HEK293 (cell line): ENCODE data around the gene KAT7.

Experiments
- GFI1B ChIP-seq: fragments of 450-650 bp; formaldehyde crosslinking; IDR thresholded peaks from 2 replicates; pipeline ENCODE4 v1.5.1; 2016; ENCODE audit warnings: missing biosample characterization, missing genetic modification characterization
- GLI2 ChIP-seq: fragments of 450-650 bp; formaldehyde crosslinking; IDR thresholded peaks from 2 replicates; pipeline ENCODE4; 2017; ENCODE audit warnings: missing biosample characterization, missing genetic modification characterization, low read depth, borderline replicate concordance
- GLIS2 ChIP-seq: fragments of 450-650 bp; formaldehyde crosslinking; IDR thresholded peaks from 2 replicates; pipeline ENCODE4 v1.5.1; 2016; ENCODE audit warnings: missing biosample characterization, missing genetic modification characterization
- KLF1 ChIP-seq: fragments of 450-650 bp; formaldehyde crosslinking; IDR thresholded peaks from 2 replicates; pipeline ENCODE4 v1.5.1; 2016; ENCODE audit warnings: missing biosample characterization, missing genetic modification characterization
- PRDM1 ChIP-seq: fragments of 450-650 bp; formaldehyde crosslinking; IDR thresholded peaks from 2 replicates; pipeline ENCODE4; 2016; ENCODE audit warnings: missing biosample characterization, missing genetic modification characterization
- ZBTB20 ChIP-seq: fragments of 450-650 bp; formaldehyde crosslinking; IDR thresholded peaks from 2 replicates; pipeline ENCODE4 v1.5.1; 2016; ENCODE audit warnings: missing biosample characterization, missing genetic modification characterization
- ZNF221 ChIP-seq: fragments of 450-650 bp; formaldehyde crosslinking; IDR thresholded peaks from 2 replicates; pipeline ENCODE4 v1.5.1; 2017; ENCODE audit warnings: missing biosample characterization, missing genetic modification characterization, borderline replicate concordance
- ZNF394 ChIP-seq: fragments of 450-650 bp; formaldehyde crosslinking; IDR thresholded peaks from 2 replicates; pipeline ENCODE4 v1.5.1; 2016; ENCODE audit warnings: missing biosample characterization, missing genetic modification characterization, mild to moderate bottlenecking, moderate library complexity, borderline replicate concordance
- ZNF530 ChIP-seq: fragments of 450-650 bp; formaldehyde crosslinking; IDR thresholded peaks from 2 replicates; pipeline ENCODE4 v1.5.1; 2016; ENCODE audit warnings: low read depth, missing biosample characterization, missing genetic modification characterization
- ZNF544 ChIP-seq: fragments of 450-650 bp; formaldehyde crosslinking; IDR thresholded peaks from 2 replicates; pipeline ENCODE4 v1.5.0; 2017; ENCODE audit warnings: missing biosample characterization, missing genetic modification characterization
- ZNF548 ChIP-seq: fragments of 450-650 bp; formaldehyde crosslinking; IDR thresholded peaks from 2 replicates; pipeline ENCODE4 v1.5.1; 2016; ENCODE audit warnings: missing biosample characterization, missing genetic modification characterization
- ZNF707 ChIP-seq: fragments of 450-650 bp; formaldehyde crosslinking; IDR thresholded peaks from 2 replicates; pipeline ENCODE4 v1.5.1; 2016; ENCODE audit warnings: missing biosample characterization, missing genetic modification characterization
- ZNF785 ChIP-seq: fragments of 450-650 bp; formaldehyde crosslinking; IDR thresholded peaks from 2 replicates; pipeline ENCODE4 v1.5.1; 2016; ENCODE audit warnings: missing biosample characterization, missing genetic modification characterization
- TF ChIP-seq, protein P1 (sequence below): fragments of 450-650 bp; formaldehyde crosslinking; conservative IDR thresholded peaks from 2 replicates; pipeline ENCODE4 v1.5.1; 2016; ENCODE audit warnings: low read depth, missing biosample characterization, missing genetic modification characterization
- TF ChIP-seq, protein P2 (sequence below): IDR thresholded peaks from 2 replicates; pipeline ENCODE4 v1.6.1; 2011; ENCODE audit warnings: mild to moderate bottlenecking, low read depth, low read length, borderline replicate concordance
- TF ChIP-seq, protein P3 (sequence below): fragments of 450-650 bp; formaldehyde crosslinking; IDR thresholded peaks from 2 replicates; pipeline ENCODE4 v1.5.1; 2016; ENCODE audit warnings: missing biosample characterization, missing genetic modification characterization
- TF ChIP-seq, protein P4 (sequence below): fragments of 450-650 bp; formaldehyde crosslinking; IDR thresholded peaks from 2 replicates; pipeline ENCODE4 v1.5.1; 2016; ENCODE audit warnings: missing biosample characterization, missing genetic modification characterization, low read depth
- TF ChIP-seq, protein P5 (sequence below): fragments of 450-650 bp; formaldehyde crosslinking; IDR thresholded peaks from 2 replicates; pipeline ENCODE4 v1.5.1; 2016; ENCODE audit warnings: missing biosample characterization, missing genetic modification characterization, borderline replicate concordance
- TF ChIP-seq, protein P6 (sequence below): fragments of 450-650 bp; formaldehyde crosslinking; IDR thresholded peaks from 2 replicates; pipeline ENCODE4 v1.5.1; 2016; ENCODE audit warnings: missing biosample characterization, missing genetic modification characterization, borderline replicate concordance

KAT7 gene

DNA sequence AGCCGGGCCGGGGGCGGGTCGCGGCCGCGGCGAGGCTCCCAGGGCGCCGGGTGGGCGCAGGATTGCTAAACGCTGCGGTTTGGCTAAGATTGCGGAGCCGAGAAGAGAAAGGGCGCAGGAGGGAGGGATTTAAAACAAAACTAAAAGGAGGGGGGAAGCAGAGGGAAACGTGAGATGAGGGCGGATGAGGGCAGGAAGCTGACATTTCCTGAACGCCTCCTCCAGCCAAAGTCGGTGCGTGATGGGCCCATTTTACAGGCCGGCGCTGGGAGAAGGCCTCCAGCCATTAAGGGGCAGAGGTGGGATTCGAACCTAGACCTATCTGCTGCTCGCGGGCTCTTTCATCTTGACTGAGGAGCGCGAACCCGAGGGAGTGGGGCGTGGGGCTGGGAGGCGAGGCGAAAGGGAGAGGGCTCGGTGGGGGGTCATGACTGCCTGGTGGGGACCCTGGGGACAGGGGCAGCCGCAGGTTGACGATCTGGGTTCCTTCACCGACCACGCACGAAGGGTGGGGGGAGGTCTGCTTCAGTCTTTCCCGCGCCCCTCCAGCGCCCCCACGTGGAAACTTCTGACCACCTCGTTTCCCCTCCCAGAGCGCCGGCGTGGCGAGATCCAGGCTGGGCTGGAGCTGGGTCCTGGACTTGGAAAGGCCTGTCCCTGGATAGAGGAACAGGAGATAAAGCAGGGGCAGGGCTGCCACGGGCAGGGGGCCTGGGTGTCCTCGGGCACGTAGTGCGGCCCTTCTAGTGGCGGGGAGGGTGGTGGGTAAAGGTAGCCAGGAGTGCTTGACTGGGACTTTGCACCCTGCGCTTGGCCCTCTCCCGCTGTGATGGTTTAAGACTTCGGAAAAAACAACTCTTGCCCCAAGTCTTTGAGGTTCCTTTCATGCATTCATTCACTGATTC lies 63.2 kb downstream of the KAT7 start (continued):
- TF ChIP-seq ZNF394 (tag by site-specific recombination) (peak; percentile 59; the same call in 1 of the 2 replicates), ZNF785 (tag by site-specific recombination) (0 out of 2 replicates have a peak, but pooled peaks have one; percentile 55), KLF1 (tag by site-specific recombination) (peak; percentile 31; the same call in 1 of the 2 replicates), ZNF548 (tag by site-specific recombination) (no peak), ZNF221 (tag by site-specific recombination) (no peak), GLIS2 (tag by site-specific recombination) (peak; percentile 93), GLI2 (tag by site-specific recombination) (no peak), ZNF544 (no peak), ZNF707 (tag by site-specific recombination) (no peak), ZBTB20 (tag by site-specific recombination) (no peak), GFI1B (tag by site-specific recombination) (0 out of 2 replicates have a peak, but pooled peaks have one; percentile 18), PRDM1 (tag by site-specific recombination) (no peak), ZNF530 (tag by site-specific recombination) (no peak)
- TF ChIP-seq, protein P1, sequence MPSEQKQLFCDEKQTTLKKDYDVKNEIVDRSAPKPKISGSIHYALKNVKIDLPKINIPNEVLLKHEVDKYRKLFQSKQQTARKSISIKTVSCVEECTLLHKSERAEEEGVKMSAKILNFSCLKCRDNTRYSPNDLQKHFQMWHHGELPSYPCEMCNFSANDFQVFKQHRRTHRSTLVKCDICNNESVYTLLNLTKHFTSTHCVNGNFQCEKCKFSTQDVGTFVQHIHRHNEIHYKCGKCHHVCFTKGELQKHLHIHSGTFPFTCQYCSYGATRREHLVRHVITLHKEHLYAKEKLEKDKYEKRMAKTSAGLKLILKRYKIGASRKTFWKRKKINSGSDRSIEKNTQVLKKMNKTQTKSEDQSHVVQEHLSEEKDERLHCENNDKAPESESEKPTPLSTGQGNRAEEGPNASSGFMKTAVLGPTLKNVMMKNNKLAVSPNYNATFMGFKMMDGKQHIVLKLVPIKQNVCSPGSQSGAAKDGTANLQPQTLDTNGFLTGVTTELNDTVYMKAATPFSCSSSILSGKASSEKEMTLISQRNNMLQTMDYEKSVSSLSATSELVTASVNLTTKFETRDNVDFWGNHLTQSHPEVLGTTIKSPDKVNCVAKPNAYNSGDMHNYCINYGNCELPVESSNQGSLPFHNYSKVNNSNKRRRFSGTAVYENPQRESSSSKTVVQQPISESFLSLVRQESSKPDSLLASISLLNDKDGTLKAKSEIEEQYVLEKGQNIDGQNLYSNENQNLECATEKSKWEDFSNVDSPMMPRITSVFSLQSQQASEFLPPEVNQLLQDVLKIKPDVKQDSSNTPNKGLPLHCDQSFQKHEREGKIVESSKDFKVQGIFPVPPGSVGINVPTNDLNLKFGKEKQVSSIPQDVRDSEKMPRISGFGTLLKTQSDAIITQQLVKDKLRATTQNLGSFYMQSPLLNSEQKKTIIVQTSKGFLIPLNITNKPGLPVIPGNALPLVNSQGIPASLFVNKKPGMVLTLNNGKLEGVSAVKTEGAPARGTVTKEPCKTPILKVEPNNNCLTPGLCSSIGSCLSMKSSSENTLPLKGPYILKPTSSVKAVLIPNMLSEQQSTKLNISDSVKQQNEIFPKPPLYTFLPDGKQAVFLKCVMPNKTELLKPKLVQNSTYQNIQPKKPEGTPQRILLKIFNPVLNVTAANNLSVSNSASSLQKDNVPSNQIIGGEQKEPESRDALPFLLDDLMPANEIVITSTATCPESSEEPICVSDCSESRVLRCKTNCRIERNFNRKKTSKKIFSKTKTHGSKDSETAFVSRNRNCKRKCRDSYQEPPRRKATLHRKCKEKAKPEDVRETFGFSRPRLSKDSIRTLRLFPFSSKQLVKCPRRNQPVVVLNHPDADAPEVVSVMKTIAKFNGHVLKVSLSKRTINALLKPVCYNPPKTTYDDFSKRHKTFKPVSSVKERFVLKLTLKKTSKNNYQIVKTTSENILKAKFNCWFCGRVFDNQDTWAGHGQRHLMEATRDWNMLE (tag by site-specific recombination) = no peak
- TF ChIP-seq, protein P2, sequence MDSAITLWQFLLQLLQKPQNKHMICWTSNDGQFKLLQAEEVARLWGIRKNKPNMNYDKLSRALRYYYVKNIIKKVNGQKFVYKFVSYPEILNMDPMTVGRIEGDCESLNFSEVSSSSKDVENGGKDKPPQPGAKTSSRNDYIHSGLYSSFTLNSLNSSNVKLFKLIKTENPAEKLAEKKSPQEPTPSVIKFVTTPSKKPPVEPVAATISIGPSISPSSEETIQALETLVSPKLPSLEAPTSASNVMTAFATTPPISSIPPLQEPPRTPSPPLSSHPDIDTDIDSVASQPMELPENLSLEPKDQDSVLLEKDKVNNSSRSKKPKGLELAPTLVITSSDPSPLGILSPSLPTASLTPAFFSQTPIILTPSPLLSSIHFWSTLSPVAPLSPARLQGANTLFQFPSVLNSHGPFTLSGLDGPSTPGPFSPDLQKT = no peak
- TF ChIP-seq, protein P3, sequence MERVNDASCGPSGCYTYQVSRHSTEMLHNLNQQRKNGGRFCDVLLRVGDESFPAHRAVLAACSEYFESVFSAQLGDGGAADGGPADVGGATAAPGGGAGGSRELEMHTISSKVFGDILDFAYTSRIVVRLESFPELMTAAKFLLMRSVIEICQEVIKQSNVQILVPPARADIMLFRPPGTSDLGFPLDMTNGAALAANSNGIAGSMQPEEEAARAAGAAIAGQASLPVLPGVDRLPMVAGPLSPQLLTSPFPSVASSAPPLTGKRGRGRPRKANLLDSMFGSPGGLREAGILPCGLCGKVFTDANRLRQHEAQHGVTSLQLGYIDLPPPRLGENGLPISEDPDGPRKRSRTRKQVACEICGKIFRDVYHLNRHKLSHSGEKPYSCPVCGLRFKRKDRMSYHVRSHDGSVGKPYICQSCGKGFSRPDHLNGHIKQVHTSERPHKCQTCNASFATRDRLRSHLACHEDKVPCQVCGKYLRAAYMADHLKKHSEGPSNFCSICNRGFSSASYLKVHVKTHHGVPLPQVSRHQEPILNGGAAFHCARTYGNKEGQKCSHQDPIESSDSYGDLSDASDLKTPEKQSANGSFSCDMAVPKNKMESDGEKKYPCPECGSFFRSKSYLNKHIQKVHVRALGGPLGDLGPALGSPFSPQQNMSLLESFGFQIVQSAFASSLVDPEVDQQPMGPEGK (tag by site-specific recombination) = peak; percentile 66
- TF ChIP-seq, protein P4, sequence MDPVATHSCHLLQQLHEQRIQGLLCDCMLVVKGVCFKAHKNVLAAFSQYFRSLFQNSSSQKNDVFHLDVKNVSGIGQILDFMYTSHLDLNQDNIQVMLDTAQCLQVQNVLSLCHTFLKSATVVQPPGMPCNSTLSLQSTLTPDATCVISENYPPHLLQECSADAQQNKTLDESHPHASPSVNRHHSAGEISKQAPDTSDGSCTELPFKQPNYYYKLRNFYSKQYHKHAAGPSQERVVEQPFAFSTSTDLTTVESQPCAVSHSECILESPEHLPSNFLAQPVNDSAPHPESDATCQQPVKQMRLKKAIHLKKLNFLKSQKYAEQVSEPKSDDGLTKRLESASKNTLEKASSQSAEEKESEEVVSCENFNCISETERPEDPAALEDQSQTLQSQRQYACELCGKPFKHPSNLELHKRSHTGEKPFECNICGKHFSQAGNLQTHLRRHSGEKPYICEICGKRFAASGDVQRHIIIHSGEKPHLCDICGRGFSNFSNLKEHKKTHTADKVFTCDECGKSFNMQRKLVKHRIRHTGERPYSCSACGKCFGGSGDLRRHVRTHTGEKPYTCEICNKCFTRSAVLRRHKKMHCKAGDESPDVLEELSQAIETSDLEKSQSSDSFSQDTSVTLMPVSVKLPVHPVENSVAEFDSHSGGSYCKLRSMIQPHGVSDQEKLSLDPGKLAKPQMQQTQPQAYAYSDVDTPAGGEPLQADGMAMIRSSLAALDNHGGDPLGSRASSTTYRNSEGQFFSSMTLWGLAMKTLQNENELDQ = no peak
- TF ChIP-seq, protein P5, sequence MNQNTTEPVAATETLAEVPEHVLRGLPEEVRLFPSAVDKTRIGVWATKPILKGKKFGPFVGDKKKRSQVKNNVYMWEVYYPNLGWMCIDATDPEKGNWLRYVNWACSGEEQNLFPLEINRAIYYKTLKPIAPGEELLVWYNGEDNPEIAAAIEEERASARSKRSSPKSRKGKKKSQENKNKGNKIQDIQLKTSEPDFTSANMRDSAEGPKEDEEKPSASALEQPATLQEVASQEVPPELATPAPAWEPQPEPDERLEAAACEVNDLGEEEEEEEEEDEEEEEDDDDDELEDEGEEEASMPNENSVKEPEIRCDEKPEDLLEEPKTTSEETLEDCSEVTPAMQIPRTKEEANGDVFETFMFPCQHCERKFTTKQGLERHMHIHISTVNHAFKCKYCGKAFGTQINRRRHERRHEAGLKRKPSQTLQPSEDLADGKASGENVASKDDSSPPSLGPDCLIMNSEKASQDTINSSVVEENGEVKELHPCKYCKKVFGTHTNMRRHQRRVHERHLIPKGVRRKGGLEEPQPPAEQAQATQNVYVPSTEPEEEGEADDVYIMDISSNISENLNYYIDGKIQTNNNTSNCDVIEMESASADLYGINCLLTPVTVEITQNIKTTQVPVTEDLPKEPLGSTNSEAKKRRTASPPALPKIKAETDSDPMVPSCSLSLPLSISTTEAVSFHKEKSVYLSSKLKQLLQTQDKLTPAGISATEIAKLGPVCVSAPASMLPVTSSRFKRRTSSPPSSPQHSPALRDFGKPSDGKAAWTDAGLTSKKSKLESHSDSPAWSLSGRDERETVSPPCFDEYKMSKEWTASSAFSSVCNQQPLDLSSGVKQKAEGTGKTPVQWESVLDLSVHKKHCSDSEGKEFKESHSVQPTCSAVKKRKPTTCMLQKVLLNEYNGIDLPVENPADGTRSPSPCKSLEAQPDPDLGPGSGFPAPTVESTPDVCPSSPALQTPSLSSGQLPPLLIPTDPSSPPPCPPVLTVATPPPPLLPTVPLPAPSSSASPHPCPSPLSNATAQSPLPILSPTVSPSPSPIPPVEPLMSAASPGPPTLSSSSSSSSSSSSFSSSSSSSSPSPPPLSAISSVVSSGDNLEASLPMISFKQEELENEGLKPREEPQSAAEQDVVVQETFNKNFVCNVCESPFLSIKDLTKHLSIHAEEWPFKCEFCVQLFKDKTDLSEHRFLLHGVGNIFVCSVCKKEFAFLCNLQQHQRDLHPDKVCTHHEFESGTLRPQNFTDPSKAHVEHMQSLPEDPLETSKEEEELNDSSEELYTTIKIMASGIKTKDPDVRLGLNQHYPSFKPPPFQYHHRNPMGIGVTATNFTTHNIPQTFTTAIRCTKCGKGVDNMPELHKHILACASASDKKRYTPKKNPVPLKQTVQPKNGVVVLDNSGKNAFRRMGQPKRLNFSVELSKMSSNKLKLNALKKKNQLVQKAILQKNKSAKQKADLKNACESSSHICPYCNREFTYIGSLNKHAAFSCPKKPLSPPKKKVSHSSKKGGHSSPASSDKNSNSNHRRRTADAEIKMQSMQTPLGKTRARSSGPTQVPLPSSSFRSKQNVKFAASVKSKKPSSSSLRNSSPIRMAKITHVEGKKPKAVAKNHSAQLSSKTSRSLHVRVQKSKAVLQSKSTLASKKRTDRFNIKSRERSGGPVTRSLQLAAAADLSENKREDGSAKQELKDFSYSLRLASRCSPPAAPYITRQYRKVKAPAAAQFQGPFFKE (tag by site-specific recombination) = no peak
- TF ChIP-seq, protein P6, sequence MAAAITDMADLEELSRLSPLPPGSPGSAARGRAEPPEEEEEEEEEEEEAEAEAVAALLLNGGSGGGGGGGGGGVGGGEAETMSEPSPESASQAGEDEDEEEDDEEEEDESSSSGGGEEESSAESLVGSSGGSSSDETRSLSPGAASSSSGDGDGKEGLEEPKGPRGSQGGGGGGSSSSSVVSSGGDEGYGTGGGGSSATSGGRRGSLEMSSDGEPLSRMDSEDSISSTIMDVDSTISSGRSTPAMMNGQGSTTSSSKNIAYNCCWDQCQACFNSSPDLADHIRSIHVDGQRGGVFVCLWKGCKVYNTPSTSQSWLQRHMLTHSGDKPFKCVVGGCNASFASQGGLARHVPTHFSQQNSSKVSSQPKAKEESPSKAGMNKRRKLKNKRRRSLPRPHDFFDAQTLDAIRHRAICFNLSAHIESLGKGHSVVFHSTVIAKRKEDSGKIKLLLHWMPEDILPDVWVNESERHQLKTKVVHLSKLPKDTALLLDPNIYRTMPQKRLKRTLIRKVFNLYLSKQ (tag by site-specific recombination) = no peak
